BLaER1 (cell line): Measurements from ENCODE around the gene HPSE2.

Experiments used
- H3K27ac ChIP-seq: shearing (Covaris generic); formaldehyde crosslinking; 2 replicates; pipeline ENCODE4 v1.8.1; 2022
- H3K27me3 ChIP-seq: shearing (Covaris generic); formaldehyde crosslinking; 2 replicates; pipeline ENCODE4 v1.8.1; 2022
- H3K36me3 ChIP-seq: shearing (Covaris generic); formaldehyde crosslinking; 2 replicates; pipeline ENCODE4 v1.8.1; 2022
- H3K4me1 ChIP-seq: shearing (Covaris generic); formaldehyde crosslinking; 2 replicates; pipeline ENCODE4 v1.8.1; 2022
- H3K4me2 ChIP-seq: shearing (Covaris generic); formaldehyde crosslinking; 2 replicates; pipeline ENCODE4 v1.8.1; 2022
- H3K4me3 ChIP-seq: shearing (Covaris generic); formaldehyde crosslinking; 2 replicates; pipeline ENCODE4 v1.8.1; 2022
- H3K9ac ChIP-seq: shearing (Covaris generic); formaldehyde crosslinking; 2 replicates; pipeline ENCODE4 v1.8.1; 2022
- H3K9me3 ChIP-seq: shearing (Covaris generic); formaldehyde crosslinking; 2 replicates; pipeline ENCODE4 v1.8.1; 2022
- H4K20me1 ChIP-seq: shearing (Covaris generic); formaldehyde crosslinking; 2 replicates; pipeline ENCODE4 v1.8.1; 2022
- Cebpa-rat ChIP-seq: shearing (Covaris generic); IDR thresholded peaks from 2 replicates; pipeline ENCODE4 v1.8.1; 2022

The HPSE2 gene

DNA sequence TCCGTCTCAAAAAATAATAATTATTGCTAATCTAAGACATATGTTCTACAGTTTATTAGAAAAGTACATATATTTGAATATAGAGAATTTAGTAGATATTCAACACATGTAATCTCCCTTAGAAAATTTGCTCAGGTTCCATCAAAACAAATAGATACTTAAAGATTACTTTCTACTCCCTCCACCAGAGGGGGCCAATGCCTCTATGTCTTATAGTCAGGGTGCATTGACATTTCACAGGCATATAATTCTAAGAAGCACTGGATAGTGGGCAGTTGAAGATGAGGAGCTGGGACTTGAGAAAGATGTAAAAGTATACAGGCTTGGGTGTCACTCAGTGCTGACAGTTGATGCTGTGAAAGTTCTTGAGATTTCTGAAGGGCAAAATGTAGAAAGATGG lies 487.4 kb downstream of the HPSE2 start:
- Histone ChIP-seq H3K27me3 (no peaks in the 10 kb centered on the region), H3K4me1 (no peaks in the 10 kb centered on the region), H3K27ac (no peak overlapping the region), H3K4me2 (no peak overlapping the region), H3K36me3 (no peaks in the 10 kb centered on the region), H3K9ac (no peak overlapping the region), H4K20me1 (no peaks in the 10 kb centered on the region), H3K9me3 (peaks cover 5% of the 10 kb centered on the region; the same call in 1 of the 2 replicates), H3K4me3 (no peak overlapping the region)
- TF ChIP-seq Cebpa-rat = no peak

DNA sequence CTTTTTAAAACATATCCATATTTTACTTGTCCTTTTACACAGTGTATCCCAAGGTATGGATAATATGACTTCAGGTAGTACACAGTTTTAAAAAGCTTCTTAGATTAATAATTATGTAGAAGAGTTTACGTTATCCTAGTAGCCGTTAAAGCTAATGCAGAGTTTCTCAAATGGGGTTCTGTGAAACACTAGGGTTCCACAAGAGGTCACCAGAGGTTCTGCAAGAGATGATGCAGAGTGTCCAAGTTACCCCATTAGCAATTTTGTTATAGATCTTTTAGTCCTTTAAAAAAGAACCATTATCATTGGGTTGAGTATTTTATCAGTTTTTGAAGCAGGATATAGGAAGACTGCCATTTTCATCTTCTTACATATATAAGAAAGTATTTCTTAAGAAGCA lies 490.0 kb downstream of the HPSE2 start:
- Histone ChIP-seq H3K36me3 (no peaks in the 10 kb centered on the region), H3K27ac (no peak overlapping the region), H3K9ac (no peak overlapping the region), H3K4me1 (no peaks in the 10 kb centered on the region), H4K20me1 (no peaks in the 10 kb centered on the region), H3K9me3 (no peaks in the 10 kb centered on the region), H3K4me2 (no peak overlapping the region), H3K4me3 (no peak overlapping the region), H3K27me3 (no peaks in the 10 kb centered on the region)
- TF ChIP-seq Cebpa-rat = no peak

DNA sequence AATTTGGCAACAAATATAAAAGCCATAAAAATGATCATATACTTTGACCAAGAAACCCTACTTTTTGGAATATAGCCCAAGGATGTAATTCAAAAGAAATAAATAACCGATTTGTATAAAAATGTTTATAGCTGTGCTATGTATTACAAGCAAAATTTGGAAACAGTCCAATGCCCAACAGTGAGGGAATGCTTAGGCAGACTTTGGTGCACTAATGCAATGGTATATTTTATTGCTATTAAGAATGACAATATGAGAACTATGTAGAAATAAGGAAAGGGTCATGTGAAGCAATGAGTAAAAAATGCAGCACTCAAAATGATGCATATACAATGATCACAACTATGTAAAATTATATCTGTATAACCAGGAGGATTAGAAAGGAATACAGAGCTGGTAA lies 515.1 kb downstream of the HPSE2 start:
- Histone ChIP-seq H3K4me3 (no peak overlapping the region), H3K9ac (no peak overlapping the region), H3K4me1 (no peaks in the 10 kb centered on the region), H3K4me2 (no peak overlapping the region), H4K20me1 (no peaks in the 10 kb centered on the region), H3K9me3 (no peaks in the 10 kb centered on the region), H3K27ac (no peak overlapping the region), H3K36me3 (no peaks in the 10 kb centered on the region), H3K27me3 (no peaks in the 10 kb centered on the region)
- TF ChIP-seq Cebpa-rat = no peak

GRCh38 chr10:98713586-98713985 lies 522.1 kb downstream of the HPSE2 start:
- H3K9ac ChIP-seq = no peak overlapping the region
- H3K36me3 ChIP-seq = no peaks in the 10 kb centered on the region
- TF ChIP-seq Cebpa-rat = no peak
- H3K4me1 ChIP-seq = no peaks in the 10 kb centered on the region
- no peak overlapping the region for H3K4me2 ChIP-seq
- no peaks in the 10 kb centered on the region for H3K27me3 ChIP-seq
- no peak overlapping the region for H3K27ac ChIP-seq
- no peaks in the 10 kb centered on the region for H4K20me1 ChIP-seq
- H3K9me3 ChIP-seq = no peaks in the 10 kb centered on the region
- no peak overlapping the region for H3K4me3 ChIP-seq

- Histone ChIP-seq H3K9ac (no peak overlapping the region), H3K4me2 (no peak overlapping the region), H3K4me1 (no peaks in the 10 kb centered on the region), H3K9me3 (no peaks in the 10 kb centered on the region), H3K36me3 (no peaks in the 10 kb centered on the region), H4K20me1 (no peaks in the 10 kb centered on the region), H3K4me3 (no peak overlapping the region), H3K27me3 (no peaks in the 10 kb centered on the region), H3K27ac (no peak overlapping the region)
- TF ChIP-seq Cebpa-rat = no peak
Measured at GRCh38 chr10:98696516-98696915, 539.1 kb downstream of the HPSE2 start.

- H3K27me3 ChIP-seq = no peaks in the 10 kb centered on the region
- no peaks in the 10 kb centered on the region for H3K36me3 ChIP-seq
- no peaks in the 10 kb centered on the region for H3K9me3 ChIP-seq
- no peak overlapping the region for H3K9ac ChIP-seq
- no peak overlapping the region for H3K4me2 ChIP-seq
- no peaks in the 10 kb centered on the region for H3K4me1 ChIP-seq
- H3K4me3 ChIP-seq = no peak overlapping the region
- H3K27ac ChIP-seq = no peak overlapping the region
- H4K20me1 ChIP-seq = no peaks in the 10 kb centered on the region
- TF ChIP-seq Cebpa-rat = no peak
Measured at GRCh38 chr10:98694883-98695282, 540.8 kb downstream of the HPSE2 start.

- no peak overlapping the region for H3K4me2 ChIP-seq
Measured at GRCh38 chr10:98694014-98694413, 541.6 kb downstream of the HPSE2 start.

GRCh38 chr10:98687685-98688084 lies 548.0 kb downstream of the HPSE2 start:
- H3K4me1 ChIP-seq = no peaks in the 10 kb centered on the region
- no peak overlapping the region for H3K4me3 ChIP-seq
- peaks cover 12% of the 10 kb centered on the region for H3K9me3 ChIP-seq

More at GRCh38 chr10:98694014-98694413, 541.6 kb downstream of the HPSE2 start:
- Histone ChIP-seq H3K9me3 (no peaks in the 10 kb centered on the region), H3K4me1 (no peaks in the 10 kb centered on the region), H3K9ac (no peak overlapping the region), H3K27ac (no peak overlapping the region), H4K20me1 (no peaks in the 10 kb centered on the region), H3K4me3 (no peak overlapping the region), H3K27me3 (no peaks in the 10 kb centered on the region), H3K36me3 (no peaks in the 10 kb centered on the region)
- no peak for TF ChIP-seq Cebpa-rat

GRCh38 chr10:98684019-98684899 lies 551.4 kb downstream of the HPSE2 start:
- Histone ChIP-seq H3K36me3 (no peaks in the 10 kb centered on the region), H3K27ac (no peak overlapping the region), H3K9me3 (peaks cover 12% of the 10 kb centered on the region), H3K4me1 (no peaks in the 10 kb centered on the region), H3K9ac (no peak overlapping the region), H3K27me3 (no peaks in the 10 kb centered on the region), H3K4me3 (no peak overlapping the region), H3K4me2 (no peak overlapping the region), H4K20me1 (no peaks in the 10 kb centered on the region)
- no peak for TF ChIP-seq Cebpa-rat

More at GRCh38 chr10:98687685-98688084, 548.0 kb downstream of the HPSE2 start:
- Histone ChIP-seq H3K27ac (no peak overlapping the region), H3K27me3 (no peaks in the 10 kb centered on the region), H3K4me2 (no peak overlapping the region), H3K9ac (no peak overlapping the region), H3K36me3 (no peaks in the 10 kb centered on the region), H4K20me1 (no peaks in the 10 kb centered on the region)
- TF ChIP-seq Cebpa-rat = no peak

DNA sequence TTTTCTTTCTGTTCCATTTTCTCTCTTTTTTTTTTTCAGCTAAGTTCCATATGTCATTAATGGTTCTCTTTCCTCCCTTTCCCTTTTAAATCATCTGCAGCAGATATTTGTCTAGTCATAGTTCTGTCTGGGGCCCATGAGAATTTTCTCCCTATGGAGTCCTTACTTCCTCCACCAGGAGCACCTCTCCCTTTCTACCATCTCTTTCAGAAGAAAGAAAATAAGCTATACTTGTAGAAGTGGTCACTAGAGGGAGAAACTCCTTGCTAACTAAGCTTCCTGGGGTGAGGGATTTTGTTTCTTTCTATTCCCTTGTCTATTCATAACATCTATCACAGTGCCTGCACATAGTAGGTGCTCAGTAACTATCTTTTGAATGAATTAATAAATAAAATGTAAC lies 558.8 kb downstream of the HPSE2 start:
- no peak overlapping the region for H3K4me3 ChIP-seq
- no peak for TF ChIP-seq Cebpa-rat
- H3K27me3 ChIP-seq = no peaks in the 10 kb centered on the region
- H3K9ac ChIP-seq = no peak overlapping the region
- no peaks in the 10 kb centered on the region for H3K9me3 ChIP-seq
- H4K20me1 ChIP-seq = no peaks in the 10 kb centered on the region
- no peak overlapping the region for H3K4me2 ChIP-seq
- no peaks in the 10 kb centered on the region for H3K36me3 ChIP-seq
- H3K4me1 ChIP-seq = no peaks in the 10 kb centered on the region
- no peak overlapping the region for H3K27ac ChIP-seq

DNA sequence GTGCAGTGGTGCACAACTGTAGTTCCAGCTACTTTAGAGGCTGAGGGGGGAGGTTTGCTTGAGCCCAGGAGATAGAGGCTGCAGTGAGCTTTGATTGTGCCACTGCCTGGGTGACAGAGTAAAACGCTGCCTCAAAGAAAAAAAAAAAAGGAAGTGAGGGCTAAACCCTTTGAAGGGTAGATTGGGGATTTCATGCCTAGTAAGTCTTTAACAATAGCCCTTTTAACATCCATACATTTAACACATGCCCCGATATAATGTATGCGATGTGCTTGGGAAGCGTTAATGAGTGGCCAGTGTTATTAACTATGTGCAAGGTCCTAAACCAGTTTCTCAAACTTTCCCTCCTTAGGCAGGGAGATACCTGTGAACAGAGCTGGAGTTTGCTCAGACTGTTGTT lies 559.8 kb downstream of the HPSE2 start:
- Histone ChIP-seq H3K9me3 (no peaks in the 10 kb centered on the region), H3K27ac (no peak overlapping the region), H3K4me3 (no peak overlapping the region), H3K9ac (no peak overlapping the region), H3K4me1 (no peaks in the 10 kb centered on the region), H4K20me1 (no peaks in the 10 kb centered on the region), H3K36me3 (no peaks in the 10 kb centered on the region), H3K4me2 (no peak overlapping the region), H3K27me3 (no peaks in the 10 kb centered on the region)
- TF ChIP-seq Cebpa-rat = no peak
